ENCODE data around the gene HOXA4.

- TF ChIP-seq, protein P1, sequence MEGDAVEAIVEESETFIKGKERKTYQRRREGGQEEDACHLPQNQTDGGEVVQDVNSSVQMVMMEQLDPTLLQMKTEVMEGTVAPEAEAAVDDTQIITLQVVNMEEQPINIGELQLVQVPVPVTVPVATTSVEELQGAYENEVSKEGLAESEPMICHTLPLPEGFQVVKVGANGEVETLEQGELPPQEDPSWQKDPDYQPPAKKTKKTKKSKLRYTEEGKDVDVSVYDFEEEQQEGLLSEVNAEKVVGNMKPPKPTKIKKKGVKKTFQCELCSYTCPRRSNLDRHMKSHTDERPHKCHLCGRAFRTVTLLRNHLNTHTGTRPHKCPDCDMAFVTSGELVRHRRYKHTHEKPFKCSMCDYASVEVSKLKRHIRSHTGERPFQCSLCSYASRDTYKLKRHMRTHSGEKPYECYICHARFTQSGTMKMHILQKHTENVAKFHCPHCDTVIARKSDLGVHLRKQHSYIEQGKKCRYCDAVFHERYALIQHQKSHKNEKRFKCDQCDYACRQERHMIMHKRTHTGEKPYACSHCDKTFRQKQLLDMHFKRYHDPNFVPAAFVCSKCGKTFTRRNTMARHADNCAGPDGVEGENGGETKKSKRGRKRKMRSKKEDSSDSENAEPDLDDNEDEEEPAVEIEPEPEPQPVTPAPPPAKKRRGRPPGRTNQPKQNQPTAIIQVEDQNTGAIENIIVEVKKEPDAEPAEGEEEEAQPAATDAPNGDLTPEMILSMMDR (IDR thresholded peaks at IDR 0.05 in 8 of 11, conservative IDR thresholded peaks at IDR 0.05 in 3 of 11), result no peak
- no peak for TF ChIP-seq POLR2A (IDR thresholded peaks at IDR 0.05)
These were observed 22.4 kb upstream of the HOXA4 start for GRCh38 chr7:27152816-27153442.

Measured in spleen (tissue), 7 donors.